Ovary (tissue), 9 donors: ENCODE data around the gene COX6A1. TPM values are rescaled to one million over a fixed set of nuclear protein-coding genes. Genes with fewer than 3 reads are reported as not detected.

Experiments
- DNase-seq, 5 donors: peaks; one replicate each; pipeline ENCODE4 v3.0.0-alpha.2; 2019 to 2020
- H3K27ac ChIP-seq, 2 donors: fragments of 200-600 bp; one replicate each; pipeline versions ENCODE4 v1.5.1 to v1.8.0; 2019 to 2022
- H3K27me3 ChIP-seq: fragments of 200-600 bp; one replicate; pipeline ENCODE4 v1.8.0; 2022
- H3K36me3 ChIP-seq: fragments of 200-600 bp; sonication (generic); one replicate; pipeline ENCODE4 v1.5.1; 2019
- H3K4me1 ChIP-seq: one replicate; pipeline ENCODE4 v1.8.1; 2013; ENCODE audit warnings: mild to moderate bottlenecking, moderate library complexity; ENCODE audit not compliant: insufficient read depth
- H3K4me3 ChIP-seq: fragments of 200-600 bp; sonication (generic); one replicate; pipeline ENCODE4 v1.5.1; 2017
- H3K9me3 ChIP-seq, 2 donors: fragments of 200-600 bp in 1 of 2; sonication (generic) in 1 of 2; one replicate each; pipeline versions ENCODE4 v1.5.1 to v1.8.1; 2013 to 2019; ENCODE audit warnings: mild to moderate bottlenecking in 1 of 2, moderate library complexity in 1 of 2
- EP300 ChIP-seq: sonication (generic); formaldehyde crosslinking; IDR thresholded peaks from one replicate; pipeline ENCODE4 v1.6.1; 2017; ENCODE audit warnings: antibody characterized with exemption
- POLR2A ChIP-seq: fragments of 450-650 bp; IDR thresholded peaks from one replicate; pipeline ENCODE4 v1.6.1; 2017; ENCODE audit warnings: antibody characterized with exemption, mild to moderate bottlenecking, moderate library complexity
- WGBS, 3 donors: extraction: QIAGEN DNeasy Blood & Tissue Kit in 1 of 3; methylation state at CpG; one replicate each; pipeline versions ENCODE4 v1.1.5 to v1.1.7; 2013 to 2017; 5-methylcytosine and 5-hydroxymethylcytosine counted together
- intact Hi-C, 4 donors: fragments of 100-400 bp; cut with DNase I; formaldehyde crosslinking; loops; one replicate each; pipeline versions ENCODE4 v1.11.0 to v1.15.1; 2022 to 2023
- polyA plus RNA-seq, 2 donors: library from polyadenylated mRNA; stranded (reverse); fragments of 200-250 nt in 1 of 2; fragments of 350-450 nt in 1 of 2; fragmentation: Illumina TruSeq in 1 of 2; extraction: RNeasy Lipid Tissue Mini Kit (QIAGEN cat#74804) in 1 of 2; gene quantifications; one replicate each; pipeline ENCODE4 v1.2.3, GENCODE V29; 2013 to 2014
- total RNA-seq, 7 donors: library from RNA; depleted of rRNA in 2 of 7; stranded (reverse); fragments of >200 nt in 2 of 7; fragmentation: NEBNext Ultra II Directional in 3 of 7; extraction: Animal tissue kit (Norgen Biotek cat#: 25700) in 3 of 7; gene quantifications; one replicate each; pipeline versions ENCODE4 v1.1.0 to v1.2.4, GENCODE V29; 2016 to 2023
- TF ChIP-seq, protein P1 (sequence below), 3 donors: fragments of 450-650 bp in 2 of 3; fragments of 200-600 bp in 1 of 3; IDR thresholded peaks; one replicate each; pipeline versions ENCODE4 v1.5.1 to v1.8.0; 2016 to 2022; ENCODE audit warnings: antibody characterized with exemption in 3 of 3, mild to moderate bottlenecking in 1 of 3
- donor health status: DM: no; HTN: no; CAD: no; lungs with moderate emphysema.
- donor health status: DM: no; HTN: no; CAD: no.
- donor health status: Bipolar disorder and iron deficiency.
- donor health status: DM: yes; HTN: yes; CAD: no.
- donor health status: DM: no; HTN: no; CAD: no.
- donor health status: DM: yes; HTN: yes; CAD: no.

COX6A1 gene
- total and polyA plus RNA-seq, 9 donors: 182 to 633 (median 208) TPM

DNA sequence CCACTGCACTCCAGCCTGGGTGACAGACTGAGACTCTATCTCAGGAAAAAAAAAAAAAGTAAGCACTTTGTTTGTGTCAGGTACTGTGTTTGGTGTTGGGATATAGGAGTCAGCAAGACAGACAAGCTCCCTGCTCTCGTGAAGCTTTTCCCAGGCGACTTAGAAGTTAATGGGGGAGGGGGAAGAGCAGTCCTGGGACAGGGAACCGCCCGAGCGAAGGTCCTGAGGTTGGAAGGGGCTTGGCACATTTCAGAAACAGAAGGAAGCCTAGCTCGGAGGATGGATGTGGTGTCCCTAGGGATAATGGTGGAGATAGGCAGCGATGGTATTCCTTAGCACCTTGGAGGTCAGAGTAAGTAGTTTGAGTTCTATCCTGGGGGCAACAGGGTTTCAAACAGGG, 8.5 kb upstream of the COX6A1 start:
- no peaks in the 10 kb centered on the region for H3K9me3 ChIP-seq
- H3K4me1 ChIP-seq: no peaks in the 10 kb centered on the region
- H3K4me3 ChIP-seq: no peak overlapping the region
- no peaks in the 10 kb centered on the region for H3K27me3 ChIP-seq
- TF ChIP-seq, protein P1, sequence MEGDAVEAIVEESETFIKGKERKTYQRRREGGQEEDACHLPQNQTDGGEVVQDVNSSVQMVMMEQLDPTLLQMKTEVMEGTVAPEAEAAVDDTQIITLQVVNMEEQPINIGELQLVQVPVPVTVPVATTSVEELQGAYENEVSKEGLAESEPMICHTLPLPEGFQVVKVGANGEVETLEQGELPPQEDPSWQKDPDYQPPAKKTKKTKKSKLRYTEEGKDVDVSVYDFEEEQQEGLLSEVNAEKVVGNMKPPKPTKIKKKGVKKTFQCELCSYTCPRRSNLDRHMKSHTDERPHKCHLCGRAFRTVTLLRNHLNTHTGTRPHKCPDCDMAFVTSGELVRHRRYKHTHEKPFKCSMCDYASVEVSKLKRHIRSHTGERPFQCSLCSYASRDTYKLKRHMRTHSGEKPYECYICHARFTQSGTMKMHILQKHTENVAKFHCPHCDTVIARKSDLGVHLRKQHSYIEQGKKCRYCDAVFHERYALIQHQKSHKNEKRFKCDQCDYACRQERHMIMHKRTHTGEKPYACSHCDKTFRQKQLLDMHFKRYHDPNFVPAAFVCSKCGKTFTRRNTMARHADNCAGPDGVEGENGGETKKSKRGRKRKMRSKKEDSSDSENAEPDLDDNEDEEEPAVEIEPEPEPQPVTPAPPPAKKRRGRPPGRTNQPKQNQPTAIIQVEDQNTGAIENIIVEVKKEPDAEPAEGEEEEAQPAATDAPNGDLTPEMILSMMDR (IDR thresholded peaks at IDR 0.05): no peak
- TF ChIP-seq POLR2A: no peak
- TF ChIP-seq EP300: no peak
- DNase-seq: no peak
- no peak overlapping the region for H3K27ac ChIP-seq
- intact Hi-C loops: loop anchor here in 1 of 4 donors (5.0 kb wide), 1 partner anchor 72 kb away; no protein-coding TSS in a partner anchor
- H3K36me3 ChIP-seq: no peaks in the 10 kb centered on the region
- 62 to 68% (median 63%) methylated on average over 7 of the region's 7 CpGs for WGBS, 3 donors

DNA sequence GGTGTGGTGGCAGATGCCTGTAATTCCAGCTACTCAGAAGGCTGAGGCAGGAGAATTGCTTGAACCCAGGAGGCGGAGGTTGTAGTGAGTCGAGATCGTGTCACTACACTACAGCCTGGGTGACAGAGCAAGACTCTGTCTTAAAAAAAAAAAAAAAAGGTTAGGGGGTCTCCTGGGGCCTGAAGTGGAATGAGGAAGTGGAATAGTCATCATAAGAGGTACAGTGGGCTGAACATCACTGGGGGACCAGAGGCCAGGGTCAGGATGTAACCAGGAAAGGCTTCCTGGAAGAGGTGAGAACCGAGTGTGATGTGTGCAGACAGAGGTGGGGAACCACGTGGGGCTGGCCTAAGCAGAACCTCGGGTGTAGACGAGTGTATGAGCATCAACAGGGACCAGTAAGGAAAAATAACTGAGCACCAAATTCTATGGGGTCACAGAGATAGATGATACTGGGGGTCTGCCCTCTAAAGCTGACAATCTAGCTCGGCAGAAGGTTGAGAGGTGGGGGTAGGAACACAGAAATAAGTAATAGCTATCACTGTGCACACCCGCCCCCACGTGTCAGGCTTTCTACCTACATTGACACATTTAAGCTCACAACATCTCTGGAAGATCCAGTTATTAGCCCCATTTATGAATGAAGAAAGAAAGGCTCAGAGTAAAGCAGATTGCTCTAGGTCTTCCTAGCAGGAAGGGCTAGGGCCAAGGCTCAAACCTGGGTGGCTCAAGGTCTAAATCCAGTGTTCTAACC, 5.0 kb upstream of the COX6A1 start:
- intact Hi-C loops: loop anchor here in 2 of 4 donors (5.0 kb wide), 2 partner anchors 76 to 106 kb away; partner anchors contain the start of gene PLA2G1B (in 1 of the 2)
- no peak overlapping the region for H3K4me3 ChIP-seq
- DNase-seq: no peak
- H3K4me1 ChIP-seq: no peaks in the 10 kb centered on the region
- TF ChIP-seq, protein P1 (IDR thresholded peaks at IDR 0.05): no peak
- no peak for TF ChIP-seq POLR2A
- no peak for TF ChIP-seq EP300
- H3K27me3 ChIP-seq: no peaks in the 10 kb centered on the region
- H3K9me3 ChIP-seq: no peaks in the 10 kb centered on the region
- no peaks in the 10 kb centered on the region for H3K36me3 ChIP-seq
- WGBS, 3 donors: 48 to 54% (median 49%) methylated on average over 10 of the region's 10 CpGs
- no peak overlapping the region for H3K27ac ChIP-seq

DNA sequence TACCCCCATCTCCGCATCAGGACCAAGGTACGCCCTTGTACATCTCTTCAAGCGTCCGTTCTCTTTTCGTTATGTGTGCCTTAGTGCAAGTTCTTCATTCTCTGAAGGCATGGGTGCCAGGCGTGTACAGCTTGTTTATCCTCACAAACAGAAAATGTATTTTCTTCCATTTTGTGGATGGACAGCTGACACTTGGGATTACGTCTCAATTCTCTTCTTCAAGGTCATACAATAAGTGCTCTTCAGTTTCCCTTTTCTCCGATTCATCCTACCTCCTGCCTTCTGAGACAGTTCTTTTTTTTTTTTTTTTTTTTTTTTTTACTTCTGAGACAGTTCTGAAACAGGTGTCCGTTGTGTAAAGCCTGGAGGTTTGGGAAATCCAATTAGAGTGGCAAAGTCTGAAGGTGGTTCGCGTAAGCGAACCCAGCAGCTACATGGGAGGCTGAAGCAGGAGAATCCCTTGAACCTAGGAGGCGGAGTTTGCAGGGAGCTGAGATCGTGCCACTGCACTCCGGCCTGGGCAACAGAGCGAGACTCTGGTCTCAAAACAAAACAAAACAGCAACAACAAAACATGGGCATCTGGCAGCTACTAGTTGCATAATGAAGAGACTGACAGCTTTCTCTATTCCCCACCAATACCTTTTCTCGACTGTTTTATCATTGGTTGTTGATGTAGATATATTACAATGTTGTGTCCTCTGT, 734 bp downstream of the COX6A1 start:
- 28 to 35% (median 31%) methylated on average over 17 of the region's 17 CpGs for WGBS, 3 donors
- Histone ChIP-seq H3K27me3 (no peaks in the 10 kb centered on the region), H3K4me3 (peak overlapping the region; percentile 88), H3K36me3 (no peaks in the 10 kb centered on the region), H3K4me1 (peaks cover 1% of the 10 kb centered on the region), H3K27ac (peak overlapping the region in 1 of 2 donors; percentile 64), H3K9me3 (no peaks in the 10 kb centered on the region)
- intact Hi-C loops: no loop called here
- no peak for TF ChIP-seq POLR2A
- TF ChIP-seq, protein P1 (IDR thresholded peaks at IDR 0.05): no peak
- no peak for TF ChIP-seq EP300
- DNase-seq: no peak

DNA sequence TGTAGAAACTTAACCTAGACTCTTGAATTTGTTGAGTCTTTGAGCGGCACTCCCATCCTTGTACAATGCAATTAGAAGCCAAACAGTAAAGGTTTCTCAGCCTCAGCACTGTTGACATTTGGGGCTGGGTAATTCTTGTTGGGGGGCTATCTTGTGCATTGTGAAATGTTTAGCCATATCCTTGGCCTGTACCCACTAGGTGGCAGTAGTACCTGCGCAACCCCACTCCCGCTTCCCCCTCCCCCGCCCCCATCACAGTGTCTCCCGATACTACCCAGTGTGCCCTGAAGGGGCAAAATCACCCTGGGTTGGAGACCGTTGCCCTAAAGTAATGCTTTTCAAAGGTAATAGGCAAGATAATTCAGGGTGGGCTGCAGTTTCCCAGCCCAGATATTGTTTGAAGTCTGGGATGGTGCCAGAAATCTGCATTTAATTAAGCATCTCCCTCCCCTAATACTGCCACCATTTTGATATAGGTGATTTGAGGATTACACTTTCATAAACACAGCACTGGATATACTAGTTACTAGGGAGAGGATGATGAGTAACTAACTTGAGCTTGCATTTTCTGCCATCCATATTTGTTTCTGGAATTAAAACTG, 1.8 kb downstream of the COX6A1 start:
- Histone ChIP-seq H3K4me1 (peaks cover 1% of the 10 kb centered on the region), H3K36me3 (no peaks in the 10 kb centered on the region), H3K27me3 (no peaks in the 10 kb centered on the region), H3K27ac (no peak overlapping the region), H3K9me3 (no peaks in the 10 kb centered on the region), H3K4me3 (no peak overlapping the region)
- WGBS, 3 donors: 14 to 17% (median 15%) methylated on average over 6 of the region's 6 CpGs
- DNase-seq: peak in 4 of 5 donors; percentile 20 to 50 (median 38)
- intact Hi-C loops: no loop called here
- TF ChIP-seq, protein P1 (IDR thresholded peaks at IDR 0.05): peak in 1 of 3 donors; percentile 25
- no peak for TF ChIP-seq EP300
